ENCODE results near the gene JMJD4.

- no peak for TF ChIP-seq POLR2A (IDR thresholded peaks at IDR 0.05; ENCODE audit: low read depth, low read length)
- no peak for TF ChIP-seq TAF1 (IDR thresholded peaks at IDR 0.05; ENCODE audit: low read depth, low read length)
Observed at GRCh38 chr1:227768640-227769039, 33.5 kb upstream of the JMJD4 start.
